ENCODE measurements around the gene PTPN12.

- TF ChIP-seq POLR2A (IDR thresholded peaks at IDR 0.05; ENCODE audit: low read depth, low read length) (no peak), POLR2AphosphoS5 (IDR thresholded peaks at IDR 0.05; ENCODE audit: low read depth, low read length) (no peak), TAF1 (IDR thresholded peaks at IDR 0.05; ENCODE audit: borderline replicate concordance, low read depth, low read length) (no peak)
Observed at GRCh38 chr7:77536017-77536412, 1.1 kb upstream of the PTPN12 start.
